ENCODE measurements around the gene ZBTB32.

ZBTB32 gene

GRCh38 chr19:35724560-35724959 is 20.2 kb downstream of the ZBTB32 start:
- H3K4me3 ChIP-seq, result no peak overlapping the region
- peaks cover 79% of the 10 kb centered on the region for H4K20me1 ChIP-seq
- H3K9me3 ChIP-seq, result no peaks in the 10 kb centered on the region
- TF ChIP-seq Cebpa-rat (IDR thresholded peaks at IDR 0.05), result no peak
- peaks cover 98% of the 10 kb centered on the region for H3K36me3 ChIP-seq
- H3K4me1 ChIP-seq, result peaks cover 4% of the 10 kb centered on the region; the same call in 1 of the 2 replicates
- H3K4me2 ChIP-seq, result no peak overlapping the region
- no peaks in the 10 kb centered on the region for H3K27me3 ChIP-seq
- H3K27ac ChIP-seq, result no peak overlapping the region
- no peak overlapping the region for H3K9ac ChIP-seq

- no peaks in the 10 kb centered on the region for H3K9me3 ChIP-seq
- H4K20me1 ChIP-seq, result peaks cover 80% of the 10 kb centered on the region
- no peaks in the 10 kb centered on the region for H3K27me3 ChIP-seq
- no peak overlapping the region for H3K4me2 ChIP-seq
- no peak overlapping the region for H3K27ac ChIP-seq
- no peak overlapping the region for H3K9ac ChIP-seq
- H3K36me3 ChIP-seq, result peaks cover 98% of the 10 kb centered on the region
- no peaks in the 10 kb centered on the region for H3K4me1 ChIP-seq
- H3K4me3 ChIP-seq, result no peak overlapping the region
- TF ChIP-seq Cebpa-rat (IDR thresholded peaks at IDR 0.05), result no peak
These were observed 21.0 kb downstream of the ZBTB32 start for GRCh38 chr19:35725216-35725861.

GRCh38 chr19:35727053-35727955 is 22.9 kb downstream of the ZBTB32 start:
- Histone ChIP-seq H3K4me1 (no peaks in the 10 kb centered on the region), H3K9ac (no peak overlapping the region), H3K27me3 (no peaks in the 10 kb centered on the region), H3K4me3 (no peak overlapping the region), H3K27ac (no peak overlapping the region), H4K20me1 (peaks cover 82% of the 10 kb centered on the region), H3K36me3 (peaks cover 100% of the 10 kb centered on the region), H3K4me2 (no peak overlapping the region), H3K9me3 (no peaks in the 10 kb centered on the region)
- TF ChIP-seq Cebpa-rat (IDR thresholded peaks at IDR 0.05), result no peak

GRCh38 chr19:35727956-35728706 is 23.8 kb downstream of the ZBTB32 start:
- H3K9ac ChIP-seq, result no peak overlapping the region
- H3K4me1 ChIP-seq, result no peaks in the 10 kb centered on the region
- no peaks in the 10 kb centered on the region for H3K9me3 ChIP-seq
- no peaks in the 10 kb centered on the region for H3K27me3 ChIP-seq
- H3K4me3 ChIP-seq, result no peak overlapping the region
- no peak overlapping the region for H3K27ac ChIP-seq
- H4K20me1 ChIP-seq, result peaks cover 80% of the 10 kb centered on the region
- H3K36me3 ChIP-seq, result peaks cover 99% of the 10 kb centered on the region
- TF ChIP-seq Cebpa-rat (IDR thresholded peaks at IDR 0.05), result no peak
- H3K4me2 ChIP-seq, result no peak overlapping the region

DNA sequence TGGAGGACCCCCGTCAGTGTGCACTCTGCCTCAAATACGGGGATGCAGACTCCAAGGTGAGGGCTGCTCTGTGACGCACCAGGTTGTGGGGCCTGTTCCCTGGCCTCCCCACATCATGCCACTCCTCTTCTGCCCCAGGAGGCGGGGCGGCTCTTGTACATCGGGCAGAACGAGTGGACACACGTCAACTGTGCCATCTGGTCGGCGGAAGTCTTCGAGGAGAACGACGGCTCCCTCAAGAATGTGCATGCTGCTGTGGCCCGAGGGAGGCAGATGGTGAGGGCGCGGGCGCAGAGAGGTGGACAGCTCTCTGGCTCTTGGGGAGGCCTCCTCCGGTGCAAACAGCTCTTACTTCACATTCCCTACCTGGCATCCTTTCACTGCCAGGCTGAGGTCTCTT is 24.7 kb downstream of the ZBTB32 start:
- peaks cover 98% of the 10 kb centered on the region for H3K36me3 ChIP-seq

GRCh38 chr19:35729763-35730162 is 25.4 kb downstream of the ZBTB32 start:
- Histone ChIP-seq H3K4me3 (no peak overlapping the region), H3K36me3 (peaks cover 98% of the 10 kb centered on the region), H3K4me2 (no peak overlapping the region), H3K27ac (no peak overlapping the region), H4K20me1 (peaks cover 77% of the 10 kb centered on the region), H3K9ac (no peak overlapping the region), H3K9me3 (no peaks in the 10 kb centered on the region), H3K4me1 (no peaks in the 10 kb centered on the region), H3K27me3 (no peaks in the 10 kb centered on the region)
- TF ChIP-seq Cebpa-rat (IDR thresholded peaks at IDR 0.05), result no peak

More for the DNA sequence above, 24.7 kb downstream of the ZBTB32 start:
- Histone ChIP-seq H3K27me3 (no peaks in the 10 kb centered on the region), H3K9me3 (no peaks in the 10 kb centered on the region), H3K4me1 (no peaks in the 10 kb centered on the region), H3K27ac (no peak overlapping the region), H4K20me1 (peaks cover 77% of the 10 kb centered on the region), H3K9ac (no peak overlapping the region), H3K4me2 (no peak overlapping the region), H3K4me3 (no peak overlapping the region)
- TF ChIP-seq Cebpa-rat (IDR thresholded peaks at IDR 0.05), result no peak

- Histone ChIP-seq H3K4me3 (no peak overlapping the region), H4K20me1 (peaks cover 77% of the 10 kb centered on the region), H3K36me3 (peaks cover 98% of the 10 kb centered on the region), H3K4me2 (no peak overlapping the region), H3K9me3 (no peaks in the 10 kb centered on the region), H3K27me3 (no peaks in the 10 kb centered on the region), H3K27ac (no peak overlapping the region), H3K4me1 (0 out of 2 replicates have a peak, but pooled peaks cover 2% of the 10 kb centered on the region), H3K9ac (no peak overlapping the region)
- no peak for TF ChIP-seq Cebpa-rat (IDR thresholded peaks at IDR 0.05)
These were observed 26.0 kb downstream of the ZBTB32 start for GRCh38 chr19:35730326-35730725.

- Histone ChIP-seq H3K9me3 (no peaks in the 10 kb centered on the region), H3K4me2 (no peak overlapping the region), H3K27me3 (no peaks in the 10 kb centered on the region), H3K4me1 (peaks cover 12% of the 10 kb centered on the region), H3K9ac (no peak overlapping the region), H3K27ac (no peak overlapping the region), H4K20me1 (peaks cover 83% of the 10 kb centered on the region), H3K36me3 (peaks cover 98% of the 10 kb centered on the region), H3K4me3 (no peak overlapping the region)
- no peak for TF ChIP-seq Cebpa-rat (IDR thresholded peaks at IDR 0.05)
These were observed 27.0 kb downstream of the ZBTB32 start for GRCh38 chr19:35731353-35731752.

- Histone ChIP-seq H3K27ac (no peak overlapping the region), H3K4me2 (no peak overlapping the region), H3K4me3 (no peak overlapping the region), H4K20me1 (peaks cover 89% of the 10 kb centered on the region), H3K4me1 (peaks cover 17% of the 10 kb centered on the region), H3K36me3 (peaks cover 98% of the 10 kb centered on the region), H3K9ac (no peak overlapping the region), H3K9me3 (no peaks in the 10 kb centered on the region), H3K27me3 (no peaks in the 10 kb centered on the region)
- no peak for TF ChIP-seq Cebpa-rat (IDR thresholded peaks at IDR 0.05)
These were observed 27.5 kb downstream of the ZBTB32 start for GRCh38 chr19:35731779-35732405.

Data from BLaER1 (cell line).